ENCODE measurements around the gene NUP153. TPM values are rescaled to one million over a fixed set of nuclear protein-coding genes. Genes with fewer than 3 reads are reported as not detected.
"Not testable (repeated sequence)": the region's sequence is repeated elsewhere in the genome, so short reads cannot be mapped to it uniquely, and the experiment has no call there.

NUP153 gene
- total RNA-seq, 1 donor from 2014 or later, result 34.6 TPM

- H3K9me3 Mint-ChIP-seq (ENCODE audit: unreplicated experiment), result peaks cover 6% of the 10 kb centered on the region
- no peaks in the 10 kb centered on the region for H3K27me3 Mint-ChIP-seq (ENCODE audit: unreplicated experiment)
- peaks cover 19% of the 10 kb centered on the region for H3K4me1 Mint-ChIP-seq (ENCODE audit: unreplicated experiment)
- no peaks in the 10 kb centered on the region for H3K36me3 Mint-ChIP-seq (ENCODE audit: unreplicated experiment)
- no peak for TF ChIP-seq CTCF (IDR thresholded peaks at IDR 0.05)
- no peak for DNase-seq (ENCODE audit: extremely low spot score, unreplicated experiment)
- H3K27ac Mint-ChIP-seq (ENCODE audit: unreplicated experiment), result no peak overlapping the region
- H3K4me3 Mint-ChIP-seq (ENCODE audit: unreplicated experiment), result no peak overlapping the region
Observed at GRCh38 chr6:17596085-17596484, 110.6 kb downstream of the NUP153 start.

GRCh38 chr6:17593246-17593645, 113.5 kb downstream of the NUP153 start:
- H3K4me3 Mint-ChIP-seq (ENCODE audit: unreplicated experiment), result no peak overlapping the region
- H3K27me3 Mint-ChIP-seq (ENCODE audit: unreplicated experiment), result no peaks in the 10 kb centered on the region
- H3K9me3 Mint-ChIP-seq (ENCODE audit: unreplicated experiment), result peaks cover 6% of the 10 kb centered on the region
- TF ChIP-seq CTCF (IDR thresholded peaks at IDR 0.05), result no peak
- H3K36me3 Mint-ChIP-seq (ENCODE audit: unreplicated experiment), result no peaks in the 10 kb centered on the region
- peaks cover 20% of the 10 kb centered on the region for H3K4me1 Mint-ChIP-seq (ENCODE audit: unreplicated experiment)
- no peak for DNase-seq (ENCODE audit: extremely low spot score, unreplicated experiment)
- H3K27ac Mint-ChIP-seq (ENCODE audit: unreplicated experiment), result no peak overlapping the region

- no peak for TF ChIP-seq CTCF (IDR thresholded peaks at IDR 0.05)
- H3K9me3 Mint-ChIP-seq (ENCODE audit: unreplicated experiment), result no peaks in the 10 kb centered on the region
- DNase-seq (ENCODE audit: extremely low spot score, unreplicated experiment), result no peak
- no peaks in the 10 kb centered on the region for H3K36me3 Mint-ChIP-seq (ENCODE audit: unreplicated experiment)
- H3K27me3 Mint-ChIP-seq (ENCODE audit: unreplicated experiment), result no peaks in the 10 kb centered on the region
- peaks cover 8% of the 10 kb centered on the region for H3K4me1 Mint-ChIP-seq (ENCODE audit: unreplicated experiment)
- H3K27ac Mint-ChIP-seq (ENCODE audit: unreplicated experiment), result no peak overlapping the region
- H3K4me3 Mint-ChIP-seq (ENCODE audit: unreplicated experiment), result no peak overlapping the region
Observed at GRCh38 chr6:17591287-17591686, 115.4 kb downstream of the NUP153 start.

- no peaks in the 10 kb centered on the region for H3K27me3 Mint-ChIP-seq (ENCODE audit: unreplicated experiment)
- H3K4me3 Mint-ChIP-seq (ENCODE audit: unreplicated experiment), result no peak overlapping the region
- no peak for DNase-seq (ENCODE audit: extremely low spot score, unreplicated experiment)
- no peaks in the 10 kb centered on the region for H3K36me3 Mint-ChIP-seq (ENCODE audit: unreplicated experiment)
- no peak overlapping the region for H3K27ac Mint-ChIP-seq (ENCODE audit: unreplicated experiment)
- H3K9me3 Mint-ChIP-seq (ENCODE audit: unreplicated experiment), result no peaks in the 10 kb centered on the region
- TF ChIP-seq CTCF (IDR thresholded peaks at IDR 0.05), result peak; percentile 33
- peaks cover 8% of the 10 kb centered on the region for H3K4me1 Mint-ChIP-seq (ENCODE audit: unreplicated experiment)
Observed at GRCh38 chr6:17589406-17590096, 117.2 kb downstream of the NUP153 start.

- TF ChIP-seq CTCF (IDR thresholded peaks at IDR 0.05), result no peak
- DNase-seq (ENCODE audit: extremely low spot score, unreplicated experiment), result no peak
- H3K27ac Mint-ChIP-seq (ENCODE audit: unreplicated experiment), result no peak overlapping the region
- peaks cover 15% of the 10 kb centered on the region for H3K4me1 Mint-ChIP-seq (ENCODE audit: unreplicated experiment)
- H3K36me3 Mint-ChIP-seq (ENCODE audit: unreplicated experiment), result no peaks in the 10 kb centered on the region
- H3K27me3 Mint-ChIP-seq (ENCODE audit: unreplicated experiment), result no peaks in the 10 kb centered on the region
- H3K9me3 Mint-ChIP-seq (ENCODE audit: unreplicated experiment), result no peaks in the 10 kb centered on the region
- H3K4me3 Mint-ChIP-seq (ENCODE audit: unreplicated experiment), result no peak overlapping the region
Observed at GRCh38 chr6:17588011-17588410, 118.7 kb downstream of the NUP153 start.

- not testable (repeated sequence) for H3K4me3 Mint-ChIP-seq (ENCODE audit: unreplicated experiment); H3K9me3 Mint-ChIP-seq (ENCODE audit: unreplicated experiment); H3K27ac Mint-ChIP-seq (ENCODE audit: unreplicated experiment); H3K27me3 Mint-ChIP-seq (ENCODE audit: unreplicated experiment); DNase-seq (ENCODE audit: extremely low spot score, unreplicated experiment); H3K36me3 Mint-ChIP-seq (ENCODE audit: unreplicated experiment)
- peaks cover 15% of the 10 kb centered on the region for H3K4me1 Mint-ChIP-seq (ENCODE audit: unreplicated experiment)
Observed at GRCh38 chr6:17586623-17587022, 120.1 kb downstream of the NUP153 start.

Data from osteocyte (in vitro differentiated cells).